Stimulated activated CD4-positive, alpha-beta T cell treated with anti-CD3 and anti-CD28 coated beads, Interleukin-2, amount 100 ng/mL, for 4 hours (primary cell): Measurements from ENCODE around the gene NT5DC1.

ENCODE experiments used
- DNase-seq: peaks from one replicate; pipeline ENCODE4 v3.0.0-alpha.2; 2020; ENCODE audit warnings: low read depth

NT5DC1 gene

GRCh38 chr6:116139917-116140316, 39.3 kb downstream of the NT5DC1 start:
- no peak for DNase-seq

- DNase-seq: no peak
These were observed 44.0 kb downstream of the NT5DC1 start for GRCh38 chr6:116144605-116145004.

GRCh38 chr6:116145803-116146675, 45.4 kb downstream of the NT5DC1 start:
- DNase-seq: no peak

- no peak for DNase-seq
These were observed 52.0 kb downstream of the NT5DC1 start for GRCh38 chr6:116152620-116153019.

- no peak for DNase-seq
These were observed 54.2 kb downstream of the NT5DC1 start for GRCh38 chr6:116154887-116155286.

- DNase-seq: no peak
These were observed 56.0 kb downstream of the NT5DC1 start for GRCh38 chr6:116156405-116157326.

- DNase-seq: no peak
These were observed 56.7 kb downstream of the NT5DC1 start for GRCh38 chr6:116157391-116157790.

GRCh38 chr6:116158641-116159040, 58.0 kb downstream of the NT5DC1 start:
- DNase-seq: no peak

- no peak for DNase-seq
These were observed 59.3 kb downstream of the NT5DC1 start for GRCh38 chr6:116159782-116160524.

GRCh38 chr6:116165596-116165995, 64.9 kb downstream of the NT5DC1 start:
- DNase-seq: no peak

- no peak for DNase-seq
These were observed 65.7 kb downstream of the NT5DC1 start for GRCh38 chr6:116166369-116166768.

- no peak for DNase-seq
These were observed 67.5 kb downstream of the NT5DC1 start for GRCh38 chr6:116168148-116168547.

- no peak for DNase-seq
These were observed 69.2 kb downstream of the NT5DC1 start for GRCh38 chr6:116169880-116170279.

GRCh38 chr6:116170358-116171057, 69.9 kb downstream of the NT5DC1 start:
- DNase-seq: no peak

GRCh38 chr6:116173928-116174327, 73.3 kb downstream of the NT5DC1 start:
- no peak for DNase-seq

GRCh38 chr6:116175344-116175743, 74.7 kb downstream of the NT5DC1 start:
- DNase-seq: no peak

- no peak for DNase-seq
These were observed 75.9 kb downstream of the NT5DC1 start for GRCh38 chr6:116176596-116176995.

- DNase-seq: no peak
These were observed 79.7 kb downstream of the NT5DC1 start for GRCh38 chr6:116180375-116180774.

- DNase-seq: no peak
These were observed 88.8 kb downstream of the NT5DC1 start for GRCh38 chr6:116189472-116189871.

- no peak for DNase-seq
These were observed 89.9 kb downstream of the NT5DC1 start for GRCh38 chr6:116190550-116190949.

- no peak for DNase-seq
These were observed 91.2 kb downstream of the NT5DC1 start for GRCh38 chr6:116191881-116192280.

GRCh38 chr6:116192786-116193185, 92.1 kb downstream of the NT5DC1 start:
- DNase-seq: no peak
